ENCODE data around the gene CISD3. TPM values are rescaled to one million over a fixed set of nuclear protein-coding genes. Genes with fewer than 3 reads are reported as not detected.
A peak's percentile ranks its signal among the peaks of the same experiment; 100 is the strongest.

Gene CISD3
- total RNA-seq, 1 donor from 2014 or later, result 1.6 TPM

GRCh38 chr17:38745545-38745944 lies 15.4 kb downstream of the CISD3 start:
- DNase-seq, result no peak

DNA sequence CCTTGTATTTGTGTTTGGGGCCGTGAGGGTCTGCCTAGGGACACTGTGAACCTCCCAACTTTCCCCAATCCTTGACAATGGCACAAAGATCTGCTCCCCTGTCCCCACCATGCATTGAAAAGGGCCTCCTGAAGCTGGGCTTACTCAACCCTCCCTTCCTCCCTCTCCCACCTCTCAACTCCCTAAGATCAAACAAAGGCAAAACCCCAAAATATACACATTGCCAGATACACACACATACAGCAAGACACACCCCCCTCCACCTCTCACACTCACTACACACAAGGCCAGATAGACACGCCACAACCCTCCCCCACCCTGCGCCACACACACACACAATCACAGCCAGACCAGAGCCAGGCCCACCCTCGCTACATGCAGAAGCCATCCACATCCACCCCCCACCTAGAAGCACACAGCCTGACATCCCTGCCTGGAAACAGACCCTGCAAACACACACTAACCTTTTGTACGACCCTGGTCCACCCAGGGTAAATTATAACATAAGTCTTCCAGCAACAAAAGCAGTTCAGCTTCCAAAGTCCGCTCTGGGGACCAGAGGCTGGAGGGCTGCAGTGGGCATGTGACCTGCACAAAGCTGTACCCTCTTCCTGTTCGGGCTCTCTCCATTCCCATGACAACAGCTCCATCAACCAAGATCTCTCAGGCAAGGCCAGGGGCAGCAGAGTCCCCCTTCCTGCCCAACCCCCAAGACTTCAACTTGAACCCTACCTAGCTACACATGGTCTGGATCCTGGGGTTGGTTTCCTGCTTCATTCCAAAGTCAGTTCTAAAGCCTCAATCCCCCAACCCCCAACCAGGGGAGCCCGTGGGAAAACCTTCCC lies 16.1 kb downstream of the CISD3 start:
- peak; percentile 28 for DNase-seq

- DNase-seq, result no peak
Measured at GRCh38 chr17:38746849-38747462, 16.8 kb downstream of the CISD3 start.

GRCh38 chr17:38747463-38748148 lies 17.5 kb downstream of the CISD3 start:
- DNase-seq, result no peak

- peak; percentile 94 for DNase-seq
Measured at GRCh38 chr17:38748149-38748891, 18.2 kb downstream of the CISD3 start, which contains the start of gene PCGF2. TSS of gene PCGF2 (minus strand) at chr17:38748336. CDS start at chr17:38740402, 7,934 bp downstream.

GRCh38 chr17:38748892-38749222 lies 18.7 kb downstream of the CISD3 start:
- no peak for DNase-seq

- DNase-seq, result peak; percentile 38
Measured at GRCh38 chr17:38749223-38750043, 19.3 kb downstream of the CISD3 start.

- DNase-seq, result no peak
Measured at GRCh38 chr17:38750044-38750311, 19.8 kb downstream of the CISD3 start.

GRCh38 chr17:38750312-38751121 lies 20.4 kb downstream of the CISD3 start:
- no peak for DNase-seq

GRCh38 chr17:38751144-38751807 lies 21.1 kb downstream of the CISD3 start:
- no peak for DNase-seq

DNA sequence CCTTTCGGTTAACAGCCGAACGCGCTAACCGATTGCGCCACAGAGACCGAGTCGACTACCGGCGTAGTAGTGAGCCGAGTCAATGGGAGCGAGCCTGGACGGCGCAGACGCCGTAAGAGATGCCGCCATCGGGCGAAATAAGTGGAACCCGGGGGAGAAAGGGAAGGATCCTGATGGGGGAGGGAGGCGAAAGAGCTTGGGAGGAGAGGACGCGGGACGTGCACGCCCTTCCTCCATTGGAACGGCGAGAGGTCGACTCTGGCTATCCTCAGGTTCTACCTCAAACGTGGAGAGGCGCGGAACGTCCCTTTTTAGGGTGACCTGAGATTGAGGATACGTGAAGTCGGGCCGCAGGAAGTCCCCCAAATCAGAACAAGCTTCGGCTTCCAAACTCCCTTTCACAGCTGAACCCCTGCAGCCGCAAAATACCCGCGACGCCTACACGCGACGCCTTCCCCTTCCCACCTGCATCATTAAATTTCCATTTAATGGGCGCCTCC lies 21.7 kb downstream of the CISD3 start:
- DNase-seq, result peak; percentile 79

DNA sequence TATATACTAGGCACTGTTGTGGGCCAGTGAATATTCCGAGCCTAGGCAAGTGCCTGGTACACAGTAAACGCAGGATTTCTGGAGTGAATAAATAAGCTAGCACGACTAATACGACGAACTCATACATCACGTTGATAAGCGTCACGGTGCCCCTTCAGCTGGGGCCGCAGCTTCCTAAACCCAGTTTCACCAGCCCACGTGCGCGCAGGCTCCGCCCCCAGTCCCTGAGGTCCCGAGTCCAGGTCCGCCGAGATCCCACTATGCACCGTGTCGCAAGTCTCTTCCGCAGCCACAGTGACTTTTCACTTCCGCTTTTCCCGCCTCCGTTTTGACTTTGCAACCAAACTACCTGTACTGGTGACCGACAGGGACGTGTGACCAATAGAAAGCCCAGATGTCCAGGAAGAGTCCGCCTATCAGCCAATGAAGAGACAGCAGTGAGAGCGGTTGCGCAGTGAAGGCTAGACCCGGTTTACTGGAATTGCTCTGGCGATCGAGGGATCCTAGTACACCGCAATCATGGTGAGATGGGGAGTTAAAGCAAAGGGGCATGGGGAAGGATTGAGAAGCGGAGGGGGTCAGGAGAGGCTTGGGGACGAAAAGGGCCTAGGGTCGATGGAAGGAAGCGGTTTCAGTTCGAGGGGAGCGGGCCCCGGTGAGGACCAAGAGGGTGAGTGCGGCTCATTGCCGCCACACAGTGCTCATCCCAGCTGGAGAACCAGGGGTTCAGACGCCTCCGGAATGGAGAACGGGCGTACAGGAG lies 22.3 kb downstream of the CISD3 start, which contains the start of gene PSMB3:
Gene PSMB3, plus strand, starts transcription at position 434 of the 763 bp plus-strand sequence. Its CDS starts 86 bp downstream, at position 520.
- peak; percentile 99 for DNase-seq

- no peak for DNase-seq
Measured at GRCh38 chr17:38753071-38753506, 22.9 kb downstream of the CISD3 start.

DNA sequence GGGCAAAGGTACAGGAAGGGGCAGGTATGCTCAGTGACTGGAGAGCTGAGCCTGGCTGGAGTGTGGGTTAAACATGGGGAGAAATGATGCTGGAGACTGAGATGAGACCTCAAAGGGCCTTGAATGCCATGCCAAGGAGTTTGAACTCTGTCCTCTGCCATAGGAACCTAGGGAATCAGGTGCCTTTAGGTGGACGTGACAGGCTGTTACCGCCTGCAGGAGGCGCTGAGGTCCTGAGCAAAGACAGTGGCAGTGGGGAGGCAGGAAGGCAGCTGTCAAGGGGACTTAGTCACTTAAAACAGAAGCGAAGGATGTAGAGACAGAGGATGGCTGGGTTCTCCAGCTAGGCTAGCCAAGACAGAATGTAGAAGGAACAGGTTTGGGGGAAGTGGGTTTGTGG lies 31.5 kb downstream of the CISD3 start:
- no peak for DNase-seq

- DNase-seq, result no peak
Measured at GRCh38 chr17:38762231-38762630, 32.1 kb downstream of the CISD3 start.

DNA sequence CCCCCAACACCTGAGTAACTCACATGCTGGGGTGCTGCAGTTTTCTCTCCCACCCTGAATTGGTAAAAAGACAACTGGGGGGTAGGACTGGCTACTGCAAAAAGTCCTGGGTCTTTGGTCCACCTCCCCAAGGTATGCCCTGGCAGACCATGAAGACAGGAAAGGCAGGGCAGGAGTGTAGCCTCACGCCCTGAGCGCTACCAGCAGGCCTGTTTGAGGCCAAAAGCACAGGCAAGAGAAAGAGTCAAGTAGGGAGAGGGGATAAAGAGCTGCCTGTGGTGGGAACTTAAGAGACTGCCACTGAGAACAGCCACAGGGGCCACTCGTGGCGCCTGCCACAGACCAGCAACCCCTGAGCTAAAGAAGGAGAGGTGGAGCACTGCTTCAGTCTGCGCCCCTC lies 36.2 kb downstream of the CISD3 start:
- DNase-seq, result no peak

GRCh38 chr17:38768417-38768816 lies 38.3 kb downstream of the CISD3 start:
- no peak for DNase-seq

DNA sequence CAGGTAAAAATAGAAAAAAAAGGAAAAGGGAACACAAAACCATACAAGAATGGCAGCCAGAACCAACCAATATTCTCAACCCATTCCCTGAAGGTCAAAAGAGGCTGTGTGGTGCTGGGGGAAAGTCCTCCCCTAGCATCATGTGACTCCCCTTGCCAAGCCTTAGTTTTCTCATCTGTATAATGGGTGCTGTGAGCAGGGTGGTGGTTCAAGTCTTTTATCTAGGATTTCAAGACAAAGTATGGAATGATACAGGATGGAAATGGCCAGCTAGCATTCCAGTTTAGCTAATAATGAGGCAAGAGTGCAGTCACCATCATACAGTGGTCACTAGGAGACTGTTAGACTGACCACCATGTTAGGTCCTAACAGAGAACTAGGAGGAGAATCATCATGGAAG lies 43.1 kb downstream of the CISD3 start:
- no peak for DNase-seq

- DNase-seq, result no peak
Measured at GRCh38 chr17:38777641-38778250, 47.6 kb downstream of the CISD3 start.
